Stimulated activated CD4-positive, alpha-beta T cell treated with anti-CD3 and anti-CD28 coated beads, Interleukin-1b, Interleukin-23, amount 100 ng/mL, for 48 hours (primary cell): Measurements from ENCODE around the gene P4HA1.
A peak's percentile ranks its signal among the peaks of the same experiment; 100 is the strongest.
"Not testable (repeated sequence)": the region's sequence is repeated elsewhere in the genome, so short reads cannot be mapped to it uniquely, and the experiment has no call there.

Source experiments
- DNase-seq: peaks from one replicate; pipeline ENCODE4 v3.0.0-alpha.2; 2020

Gene P4HA1

DNA sequence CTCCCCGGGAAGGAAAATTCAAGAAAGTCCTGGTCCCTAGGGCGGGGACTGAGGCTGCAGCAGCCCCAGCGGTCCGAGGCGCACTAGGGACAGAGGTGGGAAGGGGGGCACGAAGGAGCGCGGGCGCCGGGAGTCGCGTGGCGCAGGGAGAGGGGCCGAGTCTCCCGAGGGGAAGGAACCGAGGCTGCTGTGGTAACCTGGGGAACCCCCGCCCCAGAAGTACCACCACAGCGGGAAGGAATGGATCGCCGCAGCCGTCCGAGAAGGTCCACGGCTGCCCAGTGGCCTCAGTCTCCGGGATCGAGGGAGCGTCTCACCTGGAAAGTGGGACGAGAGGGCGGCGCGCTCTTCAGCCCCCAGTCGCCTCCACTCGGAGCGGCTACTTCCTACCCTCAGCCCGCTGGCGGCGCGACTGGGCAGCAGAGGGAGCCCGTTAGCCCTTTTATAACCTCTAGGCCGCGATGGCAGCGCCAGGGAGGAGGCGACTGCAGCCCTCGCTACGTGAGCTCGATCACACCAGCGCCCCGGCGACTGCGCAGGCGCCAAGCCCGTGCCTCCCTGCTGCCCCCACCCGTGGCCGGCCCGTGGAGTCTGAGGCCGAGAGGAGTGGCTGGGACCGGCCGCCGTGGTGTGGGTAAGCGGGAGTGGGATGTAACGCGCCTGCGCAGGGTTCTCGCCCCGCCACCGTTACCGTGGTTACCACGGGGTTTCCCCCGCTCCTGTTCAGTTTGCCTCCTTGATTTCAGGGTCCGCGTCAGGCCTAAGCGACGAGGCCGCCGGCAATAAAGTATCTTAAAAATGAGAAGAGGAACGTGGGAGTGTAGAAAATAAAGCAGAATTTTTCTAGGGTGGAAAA lies at the start of gene P4HA1:
Gene P4HA1 (minus strand): TSS at position 418 of the 856 bp plus-strand sequence. CDS start 21,983 bp downstream, outside the sequence.
- DNase-seq, result peak; percentile 99

DNA sequence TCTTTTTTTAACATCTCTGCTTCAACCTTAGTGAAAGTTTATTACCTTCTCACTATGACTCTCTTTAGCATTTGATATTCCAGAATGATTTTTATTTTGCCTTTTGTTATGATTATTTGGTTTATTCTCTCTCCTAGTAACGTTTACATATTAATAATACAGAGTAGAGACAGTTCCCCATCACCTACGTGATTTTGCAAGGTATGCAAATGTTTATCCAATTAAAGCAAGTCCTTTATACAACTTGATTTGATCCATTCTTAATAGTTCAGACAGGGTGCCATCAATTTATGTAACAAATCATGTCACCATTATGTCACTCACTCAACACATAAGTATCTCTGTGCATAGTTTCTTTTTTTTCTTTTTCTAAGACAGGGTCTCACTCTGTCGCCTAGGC lies 44.9 kb upstream of the P4HA1 start:
- DNase-seq, result no peak

DNA sequence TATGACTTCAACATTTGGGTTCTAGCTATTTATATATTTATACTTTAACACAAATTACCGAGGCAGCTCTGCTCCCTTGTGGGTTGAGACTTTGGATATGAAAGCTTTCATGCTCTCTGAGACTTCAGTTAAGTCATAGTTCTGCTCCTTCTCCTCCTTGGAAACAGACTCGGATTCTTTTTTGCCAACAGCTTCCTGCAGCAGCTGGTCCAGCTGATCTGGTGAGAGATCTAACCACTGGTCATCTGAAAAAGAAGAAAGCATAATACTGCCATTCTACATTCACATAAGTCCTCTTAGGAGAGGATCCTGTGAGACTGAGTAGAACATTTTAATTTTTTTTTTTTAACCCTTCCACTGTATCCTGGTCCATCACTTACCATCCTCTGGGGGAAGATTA lies 42.6 kb upstream of the P4HA1 start:
- DNase-seq, result no peak

DNA sequence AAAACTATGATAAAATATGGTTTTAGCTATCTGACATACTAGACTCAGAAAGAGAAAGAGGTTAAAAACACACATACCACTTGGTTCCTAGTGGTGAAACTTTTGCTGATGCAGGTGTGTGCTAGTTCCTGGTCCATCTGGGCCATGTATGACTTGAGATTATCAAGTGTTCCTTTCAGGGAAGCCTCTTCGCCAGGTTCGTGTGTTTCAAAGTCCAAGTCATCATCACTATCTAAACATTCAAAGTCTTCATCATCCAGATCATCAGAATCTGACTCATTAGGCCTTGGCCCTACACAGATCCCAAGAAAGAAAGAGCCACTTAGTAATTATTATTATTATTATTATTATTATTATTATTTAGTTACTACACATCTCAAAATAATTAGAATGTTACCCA lies 40.0 kb upstream of the P4HA1 start:
- no peak for DNase-seq

DNA sequence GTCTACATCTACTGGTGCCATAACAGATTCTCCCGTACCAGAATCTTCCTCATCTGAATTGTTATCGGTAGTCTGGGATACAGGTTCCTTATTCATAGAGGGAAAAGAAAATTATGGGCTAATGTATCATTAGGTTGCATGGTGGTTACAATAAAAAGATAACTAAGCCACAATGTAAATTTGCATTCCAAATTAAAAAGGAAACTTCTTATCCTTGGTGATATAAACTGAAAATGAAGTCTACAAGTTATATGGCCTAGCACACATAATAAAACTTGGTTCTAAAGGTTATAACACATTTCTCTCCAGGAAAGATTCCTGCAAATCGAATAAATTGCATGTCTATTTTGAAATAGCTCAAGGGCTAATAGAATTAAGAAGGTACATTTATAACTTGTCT lies 38.1 kb upstream of the P4HA1 start:
- DNase-seq, result no peak

DNA sequence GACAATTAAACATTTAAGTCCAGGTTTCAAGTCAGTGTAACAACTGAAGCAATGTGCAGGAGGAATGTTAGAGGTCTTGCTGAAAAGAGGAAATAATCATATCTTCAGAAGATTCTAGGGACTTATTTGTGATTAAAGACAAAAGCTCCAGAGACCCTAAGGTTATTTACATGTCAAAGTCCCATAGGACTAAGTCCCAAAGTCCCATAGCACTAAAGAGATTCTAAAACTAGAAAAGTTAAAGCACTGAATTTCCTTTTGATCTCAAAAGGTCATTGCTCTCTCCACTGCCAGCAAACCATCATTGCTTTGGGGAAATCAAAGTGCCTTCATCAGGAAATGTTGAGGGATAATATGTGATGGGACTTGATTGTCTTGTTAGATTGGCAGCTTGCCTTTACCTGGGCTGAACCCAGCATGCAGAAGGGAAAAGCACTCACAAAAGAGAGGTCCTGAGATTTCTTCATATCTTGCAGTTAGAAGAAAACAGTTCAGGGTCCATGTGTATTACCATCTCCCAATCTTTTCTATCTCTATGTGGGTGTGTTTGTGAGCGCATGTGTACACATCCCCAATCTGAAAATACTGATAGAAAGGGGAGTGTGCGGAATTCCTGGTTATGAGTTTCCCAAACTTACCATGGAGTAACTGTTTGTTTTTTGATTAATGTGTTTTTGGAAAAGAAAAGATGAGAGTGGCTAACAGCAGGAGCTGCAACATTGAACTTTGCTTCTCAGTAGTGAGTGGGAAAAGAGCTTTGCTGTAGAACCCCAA lies 35.4 kb upstream of the P4HA1 start:
- DNase-seq, result no peak

DNA sequence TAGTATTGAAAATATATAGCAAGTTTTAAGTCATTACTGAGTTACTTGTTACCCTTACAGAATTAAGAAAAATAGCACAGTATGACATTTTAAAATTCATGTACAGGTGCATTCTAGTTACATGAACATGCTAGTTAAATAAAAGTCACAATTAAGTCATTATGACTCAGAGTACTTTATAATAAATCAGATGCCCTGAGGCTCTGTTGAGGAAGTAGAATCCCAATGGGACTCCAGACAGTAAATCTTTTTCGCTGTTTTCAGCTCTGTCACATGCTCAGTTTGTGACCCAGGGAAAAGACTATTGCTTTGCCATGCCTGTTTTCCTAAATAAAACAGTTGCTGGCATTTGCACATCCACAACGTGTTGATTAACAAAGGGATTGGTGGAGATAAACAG lies 34.6 kb upstream of the P4HA1 start:
- no peak for DNase-seq

DNA sequence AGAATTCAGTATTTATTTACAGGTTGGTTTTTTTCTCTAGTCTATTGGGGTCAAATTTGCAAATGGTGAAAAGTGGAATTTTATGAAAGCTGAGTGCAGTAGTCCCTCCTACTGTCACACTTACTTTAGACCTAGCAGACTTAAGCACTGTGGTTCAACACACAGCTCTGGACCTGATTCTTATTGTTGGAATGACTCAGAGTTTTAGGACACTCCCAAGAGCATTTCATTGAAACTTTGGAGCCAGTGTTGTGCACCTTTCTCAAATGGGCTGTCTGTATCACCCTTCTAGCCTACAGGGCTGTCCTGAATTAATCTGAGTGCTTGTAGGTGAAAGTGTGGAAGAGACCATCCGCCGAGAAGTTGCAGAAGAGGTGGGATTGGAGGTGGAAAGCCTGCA lies 29.7 kb upstream of the P4HA1 start:
- no peak for DNase-seq

DNA sequence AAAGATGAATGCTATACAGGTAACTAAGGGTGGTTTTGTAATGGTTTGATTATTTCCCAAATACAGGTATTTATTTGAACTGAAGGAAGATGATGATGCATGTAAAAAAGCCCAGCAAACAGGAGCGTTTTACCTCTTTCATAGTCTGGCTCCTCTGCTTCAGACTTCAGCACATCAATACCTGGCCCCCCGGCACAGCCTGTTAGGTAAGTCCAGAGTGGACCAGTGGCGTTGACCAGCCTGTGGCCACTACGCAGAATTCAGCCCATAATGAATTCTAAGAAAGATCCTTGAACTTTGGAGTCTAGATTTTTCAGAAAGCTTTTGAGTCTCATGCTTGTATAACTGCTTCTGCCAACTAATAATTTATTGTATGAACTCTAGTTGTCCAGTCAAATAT lies 23.3 kb upstream of the P4HA1 start:
- no peak for DNase-seq

DNA sequence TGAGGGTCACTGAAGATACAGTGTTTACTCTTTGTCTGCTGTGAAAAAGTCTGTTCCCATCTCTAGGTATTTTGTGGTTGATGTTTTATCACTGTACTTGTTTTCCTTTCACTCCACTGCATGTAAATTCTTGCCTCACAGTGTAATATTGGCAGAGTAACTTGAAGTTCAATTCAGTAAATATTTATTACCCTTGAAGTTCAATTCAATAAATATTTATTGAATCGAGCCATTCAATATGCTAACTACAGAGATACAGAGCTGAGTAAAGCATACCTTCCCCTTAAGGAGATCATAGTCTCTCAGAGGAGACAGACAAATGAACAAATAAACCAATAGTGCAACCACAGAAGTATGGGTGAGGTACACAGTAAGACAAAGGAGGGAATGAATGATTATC lies 22.8 kb upstream of the P4HA1 start:
- DNase-seq, result no peak

DNA sequence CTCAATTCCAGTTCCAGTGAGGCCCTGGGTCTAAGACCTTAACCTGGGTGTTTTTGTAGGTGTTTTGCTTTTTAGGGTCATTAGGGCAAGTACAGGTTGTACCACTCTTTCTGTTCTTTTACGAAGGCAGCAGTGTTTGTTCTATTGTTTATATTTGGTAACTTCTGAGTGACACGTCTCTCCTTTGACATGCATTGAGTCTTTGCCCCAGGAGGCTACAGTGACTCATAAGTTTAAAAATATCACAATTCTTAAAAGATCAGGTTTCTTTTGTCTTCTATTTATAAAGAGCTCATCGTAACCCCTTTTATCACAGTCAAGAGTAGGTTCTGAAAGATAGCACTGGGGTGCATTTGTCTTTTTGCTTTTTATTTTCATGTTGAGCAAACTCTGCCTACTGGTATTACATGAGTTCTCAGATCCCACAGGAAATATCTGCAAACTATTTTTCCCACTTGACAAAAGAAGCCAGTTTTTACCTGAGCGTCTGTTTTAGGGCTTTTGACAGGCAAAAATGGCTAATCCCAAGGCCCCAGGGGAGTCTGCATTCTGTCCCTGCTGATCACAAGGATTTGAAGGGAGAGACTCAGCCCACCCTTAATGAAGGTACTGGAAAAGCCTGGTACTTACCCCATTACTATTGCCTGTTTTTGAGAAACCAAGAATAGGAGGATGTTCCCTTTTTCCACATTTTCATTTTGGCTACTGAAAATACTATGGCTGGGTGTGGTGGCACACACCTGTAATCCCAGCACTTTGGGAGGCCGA lies 21.5 kb upstream of the P4HA1 start:
- DNase-seq, result no peak

DNA sequence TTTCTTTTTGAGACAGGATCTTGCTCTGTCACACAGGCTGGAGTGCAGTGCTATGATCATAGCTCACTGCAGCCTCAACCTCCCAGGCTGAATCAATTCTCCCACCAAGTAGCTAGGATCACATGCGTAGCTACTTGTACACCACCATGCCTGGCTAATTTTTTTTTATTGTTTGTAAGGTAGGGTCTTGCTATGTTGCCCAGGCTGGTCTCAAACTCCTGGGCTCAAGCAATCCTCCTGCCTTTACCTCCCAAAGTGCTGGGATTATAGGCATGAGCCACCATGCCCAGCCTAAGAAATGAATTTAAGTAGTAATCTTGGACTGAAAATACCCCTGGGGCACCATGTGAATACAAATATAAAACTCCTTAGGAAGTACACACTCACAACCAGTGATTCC lies 19.4 kb upstream of the P4HA1 start:
- DNase-seq, result no peak

DNA sequence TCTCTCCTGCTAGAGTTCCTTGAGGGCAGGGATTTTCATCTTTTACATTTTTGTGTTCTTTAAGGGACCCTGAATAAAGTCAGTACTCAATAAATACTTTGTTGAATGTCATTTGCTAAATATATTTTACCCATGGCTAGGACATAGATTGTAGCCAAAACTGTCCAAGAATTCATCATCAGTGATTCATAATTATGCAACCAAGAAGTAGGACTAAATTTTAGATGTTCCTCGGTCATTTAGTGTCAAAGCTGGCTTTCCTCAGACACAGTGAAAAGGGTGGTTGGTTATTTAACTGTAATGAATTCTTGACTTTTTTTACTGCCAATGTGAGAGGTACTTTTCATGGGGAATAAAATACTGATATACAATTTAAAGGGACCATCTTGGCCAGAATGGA lies 16.9 kb upstream of the P4HA1 start:
- DNase-seq, result no peak

DNA sequence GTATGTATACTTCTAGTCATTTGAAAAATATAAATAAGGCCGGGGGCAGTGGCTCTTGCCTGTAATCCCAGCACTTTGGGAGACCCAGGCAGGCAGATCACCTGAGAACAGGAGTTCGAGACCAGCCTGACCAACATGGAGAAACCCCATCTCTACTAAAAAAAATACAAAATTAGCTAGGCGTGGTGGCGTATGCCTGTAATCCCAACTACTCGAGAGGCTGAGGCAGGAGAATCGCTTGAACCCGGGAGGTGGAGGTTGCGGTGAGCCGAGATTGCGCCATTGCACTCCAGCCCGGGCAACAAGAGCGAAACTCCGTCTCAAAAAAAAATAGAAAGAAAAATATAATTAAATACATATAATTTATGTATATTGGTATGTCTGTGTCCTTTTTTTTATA lies 15.4 kb upstream of the P4HA1 start:
- not testable (repeated sequence) for DNase-seq

DNA sequence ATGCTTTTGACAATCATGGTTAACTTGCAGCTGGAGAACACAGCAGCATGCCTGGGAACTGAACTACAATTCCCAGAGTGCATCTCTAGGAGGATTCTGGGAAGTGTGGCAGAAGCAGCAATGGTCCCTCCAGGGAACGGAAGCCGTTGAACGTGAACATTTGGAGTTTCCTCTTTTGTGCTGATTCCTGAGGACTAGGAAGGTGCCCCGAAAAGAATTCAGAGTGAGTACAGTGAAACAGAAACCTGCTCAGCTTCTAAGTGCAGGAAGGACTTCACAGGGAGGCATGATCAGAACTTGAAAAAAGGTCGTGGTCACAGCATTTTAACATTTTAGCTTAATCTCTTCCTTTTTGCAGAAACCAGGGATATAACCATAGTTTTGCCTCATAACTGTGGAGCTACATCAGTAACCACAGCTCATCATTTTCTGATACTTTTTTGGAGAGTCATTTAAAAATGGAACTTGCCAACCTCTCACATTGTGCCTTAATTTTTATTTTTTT lies 13.7 kb upstream of the P4HA1 start, which contains the start of gene NUDT13:
Gene NUDT13 (plus strand): TSS at position 111 of the 505 bp plus-strand sequence. CDS start 3,911 bp downstream, outside the sequence.
- DNase-seq, result peak; percentile 27

DNA sequence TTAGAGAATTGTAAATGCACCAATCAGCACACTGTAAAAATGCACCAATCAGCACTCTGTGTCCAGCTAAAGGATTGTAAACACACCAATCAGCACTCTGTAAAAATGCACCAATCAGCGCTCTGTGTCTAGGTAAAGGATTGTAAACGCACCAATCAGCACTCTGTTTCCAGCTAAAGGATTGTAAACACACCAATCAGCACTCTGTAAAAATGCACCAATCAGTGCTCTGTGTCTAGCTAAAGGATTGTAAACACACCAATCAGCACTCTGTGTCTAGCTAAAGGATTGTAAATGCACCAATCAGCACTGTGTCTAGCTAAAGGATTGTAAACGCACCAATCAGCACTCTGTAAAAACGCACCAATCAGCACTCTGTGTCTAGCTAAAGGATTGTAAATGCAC lies 12.6 kb upstream of the P4HA1 start:
- not testable (repeated sequence) for DNase-seq

DNA sequence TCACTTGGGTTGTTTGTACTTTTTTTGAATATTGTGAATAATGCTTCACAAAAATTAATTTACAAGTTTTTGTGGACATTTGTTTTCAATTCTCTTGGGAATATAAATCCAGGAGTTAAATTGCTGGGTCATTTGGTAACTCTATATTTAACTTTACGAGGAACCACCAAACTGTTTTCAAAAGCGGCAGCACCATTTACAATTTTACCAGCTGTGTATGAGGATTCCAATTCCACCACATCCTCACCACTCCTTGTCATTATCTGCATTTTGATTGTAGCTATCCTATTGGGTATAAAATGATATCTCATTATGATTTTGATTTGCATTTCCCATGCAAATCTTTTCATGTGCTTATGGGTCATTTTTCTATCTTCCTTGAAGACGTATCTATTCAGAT lies 9.6 kb upstream of the P4HA1 start:
- DNase-seq, result no peak

DNA sequence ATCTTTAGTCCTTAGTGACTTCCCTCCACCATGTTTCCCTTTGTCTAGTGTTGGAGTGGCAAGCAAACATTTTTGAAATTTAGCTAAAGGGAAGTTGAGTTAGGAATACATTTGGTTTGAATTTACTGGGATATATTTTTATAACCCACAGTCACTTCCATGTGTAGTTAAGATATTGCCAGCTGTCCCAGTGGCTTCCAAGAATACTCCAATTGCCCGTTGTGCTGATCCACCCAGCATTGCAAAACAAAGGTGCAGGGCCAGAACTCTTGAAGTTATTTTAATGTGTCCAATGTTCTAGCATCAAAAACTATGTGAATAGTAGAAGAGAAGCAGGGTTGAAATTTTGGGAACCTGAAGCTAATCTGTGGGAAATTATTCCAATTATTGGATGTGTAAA lies 2.5 kb upstream of the P4HA1 start:
- no peak for DNase-seq

DNA sequence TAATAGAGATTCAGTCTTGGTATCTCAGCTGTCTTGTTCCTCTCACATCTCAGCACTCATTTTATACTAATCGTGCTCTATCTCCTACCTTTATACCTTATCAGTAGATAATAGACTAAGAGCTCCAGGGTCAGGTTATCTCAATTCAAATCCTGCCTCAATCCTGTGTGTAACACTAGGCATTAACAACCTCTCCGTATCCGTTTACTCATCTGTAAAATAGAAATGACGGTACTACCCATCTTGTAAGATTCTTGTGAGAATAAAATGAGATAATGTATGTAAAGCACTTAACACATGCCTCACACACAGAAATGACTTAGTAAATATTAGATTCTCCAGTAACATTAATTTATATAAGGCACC lies 622 bp upstream of the P4HA1 start:
- no peak for DNase-seq

DNA sequence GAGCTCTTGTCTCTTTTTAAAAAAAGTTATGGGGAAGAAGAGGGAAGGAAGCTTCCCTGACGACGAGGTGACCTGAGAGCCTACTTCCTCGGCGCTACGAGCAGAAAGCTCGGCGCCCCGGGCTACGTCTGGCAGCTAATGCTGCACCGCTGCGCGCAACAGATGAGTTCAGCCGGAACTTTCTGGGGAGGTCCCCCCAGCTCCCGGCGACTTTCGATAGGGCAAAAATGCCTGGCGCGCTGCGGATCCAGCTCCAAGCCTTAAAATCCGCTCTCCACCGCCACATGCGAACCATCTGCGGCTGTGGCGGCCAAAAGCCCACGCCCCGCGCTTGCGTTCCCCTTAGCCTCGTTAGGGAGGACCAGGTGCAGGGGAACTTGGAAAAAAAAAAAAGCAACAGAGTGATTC lies 621 bp downstream of the P4HA1 start:
- DNase-seq, result peak; percentile 80

DNA sequence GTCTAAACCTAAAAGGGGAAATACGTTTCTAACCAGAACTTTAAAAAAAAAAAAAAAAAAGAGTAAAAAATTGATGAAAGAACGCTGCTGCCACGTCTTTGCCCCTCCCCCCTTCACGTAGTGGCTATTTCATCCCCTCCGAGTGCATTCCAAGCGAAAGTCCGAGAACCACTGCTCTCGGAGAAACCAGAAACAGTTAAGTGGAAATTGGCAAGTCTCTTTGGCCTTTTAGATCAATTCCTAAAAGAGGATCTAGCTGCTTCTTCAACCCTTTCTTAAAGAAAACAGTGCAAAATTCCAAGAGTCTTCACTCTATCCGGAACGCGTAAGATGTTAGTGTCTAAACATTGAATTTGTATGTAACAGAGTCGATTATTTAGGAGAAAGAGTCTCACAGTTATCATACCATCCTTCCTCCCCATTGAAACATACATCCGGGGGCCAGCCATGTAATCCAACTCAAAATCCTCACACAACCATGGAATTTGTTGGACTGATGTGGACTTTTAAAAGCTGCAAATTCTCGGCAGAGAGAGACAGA lies 1.1 kb downstream of the P4HA1 start:
- DNase-seq, result peak; percentile 21

DNA sequence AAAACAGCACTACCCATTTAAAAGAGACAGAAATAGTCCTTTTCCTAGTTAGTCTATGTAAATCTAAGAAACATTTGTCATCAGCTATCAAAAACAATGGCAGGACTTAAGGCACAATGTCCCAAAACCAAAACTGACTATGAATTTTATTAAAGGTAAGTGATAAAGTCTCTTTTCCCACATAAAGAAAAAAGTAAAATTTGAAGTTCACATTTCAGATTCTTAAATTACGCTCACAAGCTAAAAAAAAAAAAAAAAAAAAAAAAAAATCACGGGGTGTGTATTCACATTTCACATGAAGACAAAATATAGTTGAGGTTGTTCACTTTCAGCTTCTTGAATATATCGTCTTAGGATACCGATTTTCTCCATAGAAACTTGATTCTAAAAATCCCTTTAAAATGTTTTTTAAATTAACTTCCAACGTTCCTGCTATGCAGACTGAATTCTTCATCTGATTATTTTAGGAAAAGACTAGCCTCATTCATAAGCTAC lies 1.6 kb downstream of the P4HA1 start:
- no peak for DNase-seq
